Activated T-helper 1 cell treated with anti-CD3 and anti-CD28 coated beads, Interleukin-2, amount 50 U/mL, for 16 hours (primary cell): ENCODE results near the gene TMCC3.
A peak's percentile ranks its signal among the peaks of the same experiment; 100 is the strongest.

Experiments
- DNase-seq, 2 donors: peaks; one replicate each; pipeline ENCODE4 v3.0.0-alpha.2; 2020; ENCODE audit warnings: low read depth in 1 of 2, low spot score in 1 of 2

TMCC3 gene

GRCh38 chr12:94536040-94536965 lies 114.1 kb downstream of the TMCC3 start:
- DNase-seq = no peak

GRCh38 chr12:94535510-94535921 lies 114.8 kb downstream of the TMCC3 start:
- DNase-seq = no peak

- DNase-seq = no peak
Observed at GRCh38 chr12:94534774-94535509, 115.4 kb downstream of the TMCC3 start.

GRCh38 chr12:94534278-94534677 lies 116.1 kb downstream of the TMCC3 start:
- DNase-seq = no peak

GRCh38 chr12:94532490-94533422 lies 117.6 kb downstream of the TMCC3 start:
- peak; percentile 39 to 43 for DNase-seq

GRCh38 chr12:94531196-94531720 lies 119.1 kb downstream of the TMCC3 start:
- no peak for DNase-seq

GRCh38 chr12:94525951-94526350 lies 124.4 kb downstream of the TMCC3 start:
- DNase-seq = no peak
